Umbilical cord (tissue), 2 donors: ENCODE results near the gene CAPN14. TPM values are rescaled to one million over a fixed set of nuclear protein-coding genes. Genes with fewer than 3 reads are reported as not detected.

Experiments used
- DNase-seq: peaks from one replicate; pipeline ENCODE4 v3.0.0-alpha.2; 2015; ENCODE audit warnings: low spot score
- total RNA-seq: library from RNA; depleted of rRNA; stranded (reverse); fragments of >200 nt; gene quantifications from one replicate; pipeline ENCODE4 v1.2.3, GENCODE V29; 2014; ENCODE audit warnings: low replicate concordance; ENCODE audit not compliant: insufficient read depth

CAPN14 gene
- total RNA-seq, 1 donor from 2014 or later = 0.96 TPM

- no peak for DNase-seq
These were observed 9.8 kb upstream of the CAPN14 start for GRCh38 chr2:31227110-31227509.

GRCh38 chr2:31226266-31226665 is 9.0 kb upstream of the CAPN14 start:
- no peak for DNase-seq

- DNase-seq = no peak
These were observed 6.4 kb upstream of the CAPN14 start for GRCh38 chr2:31223749-31224148.

- no peak for DNase-seq
These were observed 5.7 kb upstream of the CAPN14 start for GRCh38 chr2:31223026-31223425.

GRCh38 chr2:31222071-31222470 is 4.8 kb upstream of the CAPN14 start:
- no peak for DNase-seq

GRCh38 chr2:31221544-31221943 is 4.2 kb upstream of the CAPN14 start:
- no peak for DNase-seq

- no peak for DNase-seq
These were observed 2.0 kb upstream of the CAPN14 start for GRCh38 chr2:31219131-31219969.

- DNase-seq = no peak
These were observed 581 bp downstream of the CAPN14 start for GRCh38 chr2:31216734-31217133.

GRCh38 chr2:31214444-31214915 is 2.8 kb downstream of the CAPN14 start:
- no peak for DNase-seq

- no peak for DNase-seq
These were observed 3.5 kb downstream of the CAPN14 start for GRCh38 chr2:31213601-31214443.

- no peak for DNase-seq
These were observed 4.4 kb downstream of the CAPN14 start for GRCh38 chr2:31212659-31213600.

- DNase-seq = no peak
These were observed 9.1 kb downstream of the CAPN14 start for GRCh38 chr2:31208240-31208639.

- peak; percentile 26 for DNase-seq
These were observed 9.5 kb downstream of the CAPN14 start for GRCh38 chr2:31207790-31208189.

GRCh38 chr2:31205613-31206012 is 11.7 kb downstream of the CAPN14 start:
- DNase-seq = no peak

- DNase-seq = no peak
These were observed 12.1 kb downstream of the CAPN14 start for GRCh38 chr2:31205186-31205585.

- DNase-seq = no peak
These were observed 12.5 kb downstream of the CAPN14 start for GRCh38 chr2:31204783-31205182.

- no peak for DNase-seq
These were observed 13.4 kb downstream of the CAPN14 start for GRCh38 chr2:31203916-31204315.

- DNase-seq = no peak
These were observed 14.5 kb downstream of the CAPN14 start for GRCh38 chr2:31202833-31203232.

GRCh38 chr2:31202041-31202440 is 15.3 kb downstream of the CAPN14 start:
- DNase-seq = no peak

GRCh38 chr2:31200972-31201371 is 16.3 kb downstream of the CAPN14 start:
- no peak for DNase-seq

- no peak for DNase-seq
These were observed 18.1 kb downstream of the CAPN14 start for GRCh38 chr2:31199206-31199605.
